Measurements from ENCODE around the gene ANKRD55. TPM values are rescaled to one million over a fixed set of nuclear protein-coding genes. Genes with fewer than 3 reads are reported as not detected.
"Not testable (repeated sequence)": the region's sequence is repeated elsewhere in the genome, so short reads cannot be mapped to it uniquely, and the experiment has no call there.

Gene ANKRD55
- total RNA-seq, 1 experiment from 2014 or later = not detected

DNA sequence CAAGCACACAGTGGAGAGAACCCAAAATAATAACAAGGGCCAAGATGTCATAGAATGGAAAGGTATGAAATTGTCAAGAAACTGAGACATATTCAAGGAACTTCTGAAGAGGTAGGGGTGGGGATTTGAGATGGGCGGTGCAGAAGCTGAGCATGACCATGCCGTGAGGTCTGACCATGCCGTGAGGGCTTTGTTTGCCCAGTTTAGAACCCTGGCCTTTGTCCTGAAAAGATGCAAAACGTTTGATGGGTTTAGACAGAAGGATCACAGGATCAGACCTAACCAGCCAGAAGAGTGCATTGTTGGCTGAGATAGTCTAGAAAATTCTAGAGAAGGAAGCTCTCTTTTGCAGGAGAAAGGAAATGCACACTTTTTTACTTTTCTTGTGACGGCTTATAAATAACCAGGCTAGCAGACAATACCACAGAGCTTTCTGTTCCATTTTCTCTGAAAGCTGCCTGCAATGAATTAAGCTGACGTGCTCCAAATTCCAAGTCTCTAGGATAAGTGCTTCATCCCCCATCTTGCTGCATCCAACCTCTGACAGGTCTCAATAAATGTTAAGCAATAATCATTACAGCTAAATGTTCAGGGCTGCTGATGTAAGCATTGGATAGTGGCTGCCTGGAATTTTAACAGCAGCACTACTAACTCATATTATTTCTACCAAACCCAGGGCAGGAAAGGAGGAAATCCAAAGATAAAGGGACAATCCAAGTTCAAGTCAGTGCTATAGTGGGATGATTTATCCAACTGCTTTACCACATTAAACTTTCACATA is 127.4 kb downstream of the ANKRD55 start:
- no peaks in the 10 kb centered on the region for H4K20me1 ChIP-seq (ENCODE audit: insufficient read depth, low read depth, low read length)

DNA sequence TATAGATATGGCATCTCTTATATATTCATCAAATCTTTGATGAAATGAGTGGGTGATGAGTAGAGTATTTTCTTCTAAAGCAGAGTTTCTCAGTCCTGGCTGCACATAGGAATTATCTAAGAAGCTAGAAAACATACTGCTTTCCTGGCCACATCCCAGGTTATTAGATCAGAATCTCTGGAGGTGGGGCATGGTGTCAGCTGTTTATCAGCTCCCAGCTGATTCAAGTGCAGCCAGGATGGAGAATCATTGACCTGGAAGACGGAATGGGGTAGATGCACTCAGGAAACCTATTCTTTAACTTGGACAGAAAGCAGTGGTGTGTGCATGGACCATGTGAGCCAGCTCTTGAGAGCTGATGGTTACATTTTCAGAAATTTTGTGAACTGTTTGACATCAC is 130.2 kb downstream of the ANKRD55 start:
- H3K9ac ChIP-seq (ENCODE audit: low read length) = no peak overlapping the region
- H3K9me3 ChIP-seq (ENCODE audit: low read length) = no peaks in the 10 kb centered on the region
- no peaks in the 10 kb centered on the region for H3K9me2 ChIP-seq (replicated peaks; ENCODE audit: insufficient read depth, low read length)
- H3K4me1 ChIP-seq (ENCODE audit: low read length) = no peaks in the 10 kb centered on the region
- no peak overlapping the region for H3K4me2 ChIP-seq (ENCODE audit: low read depth, low read length, poor library complexity, severe bottlenecking)
- H4K20me1 ChIP-seq (ENCODE audit: insufficient read depth, low read depth, low read length) = no peaks in the 10 kb centered on the region
- H3K27me3 ChIP-seq (ENCODE audit: low read length) = no peaks in the 10 kb centered on the region
- no peak for DNase-seq
- no peaks in the 10 kb centered on the region for H3K79me2 ChIP-seq (ENCODE audit: low read length)
- no peak overlapping the region for H3K27ac ChIP-seq (ENCODE audit: low read length)
- H3K36me3 ChIP-seq (ENCODE audit: insufficient read depth, low read length) = no peaks in the 10 kb centered on the region
- no peak overlapping the region for H3K4me3 ChIP-seq (ENCODE audit: low read length)
- H2AFZ ChIP-seq (ENCODE audit: low read length) = no peak overlapping the region

More for the DNA sequence above, 127.4 kb downstream of the ANKRD55 start:
- Histone ChIP-seq H3K4me1 (ENCODE audit: low read length) (no peaks in the 10 kb centered on the region), H3K79me2 (ENCODE audit: low read length) (no peaks in the 10 kb centered on the region), H3K4me3 (ENCODE audit: low read length) (no peak overlapping the region), H3K27ac (ENCODE audit: low read length) (no peak overlapping the region), H3K27me3 (ENCODE audit: low read length) (no peaks in the 10 kb centered on the region), H3K9me3 (ENCODE audit: low read length) (no peaks in the 10 kb centered on the region), H2AFZ (ENCODE audit: low read length) (no peak overlapping the region), H3K9ac (ENCODE audit: low read length) (no peak overlapping the region), H3K36me3 (ENCODE audit: insufficient read depth, low read length) (no peaks in the 10 kb centered on the region), H3K9me2 (replicated peaks; ENCODE audit: insufficient read depth, low read length) (no peaks in the 10 kb centered on the region), H3K4me2 (ENCODE audit: low read depth, low read length, poor library complexity, severe bottlenecking) (no peak overlapping the region)
- DNase-seq = no peak

GRCh38 chr5:56102207-56102606 is 130.9 kb downstream of the ANKRD55 start:
- DNase-seq; H3K4me2 ChIP-seq (ENCODE audit: low read depth, low read length, poor library complexity, severe bottlenecking); H3K27me3 ChIP-seq (ENCODE audit: low read length); H3K9me3 ChIP-seq (ENCODE audit: low read length); H3K4me1 ChIP-seq (ENCODE audit: low read length); H4K20me1 ChIP-seq (ENCODE audit: insufficient read depth, low read depth, low read length); H3K36me3 ChIP-seq (ENCODE audit: insufficient read depth, low read length); H3K9ac ChIP-seq (ENCODE audit: low read length); H2AFZ ChIP-seq (ENCODE audit: low read length); H3K4me3 ChIP-seq (ENCODE audit: low read length); H3K9me2 ChIP-seq (replicated peaks; ENCODE audit: insufficient read depth, low read length); H3K27ac ChIP-seq (ENCODE audit: low read length); H3K79me2 ChIP-seq (ENCODE audit: low read length): not testable (repeated sequence)

GRCh38 chr5:56101180-56101579 is 131.9 kb downstream of the ANKRD55 start:
- no peaks in the 10 kb centered on the region for H3K9me2 ChIP-seq (replicated peaks; ENCODE audit: insufficient read depth, low read length)
- H3K27ac ChIP-seq (ENCODE audit: low read length) = no peak overlapping the region
- no peaks in the 10 kb centered on the region for H3K27me3 ChIP-seq (ENCODE audit: low read length)
- no peaks in the 10 kb centered on the region for H3K36me3 ChIP-seq (ENCODE audit: insufficient read depth, low read length)
- DNase-seq = no peak
- H3K79me2 ChIP-seq (ENCODE audit: low read length) = no peaks in the 10 kb centered on the region
- no peaks in the 10 kb centered on the region for H4K20me1 ChIP-seq (ENCODE audit: insufficient read depth, low read depth, low read length)
- H3K4me2 ChIP-seq (ENCODE audit: low read depth, low read length, poor library complexity, severe bottlenecking) = no peak overlapping the region
- H3K4me3 ChIP-seq (ENCODE audit: low read length) = no peak overlapping the region
- H3K9ac ChIP-seq (ENCODE audit: low read length) = no peak overlapping the region
- H3K9me3 ChIP-seq (ENCODE audit: low read length) = no peaks in the 10 kb centered on the region
- no peak overlapping the region for H2AFZ ChIP-seq (ENCODE audit: low read length)
- H3K4me1 ChIP-seq (ENCODE audit: low read length) = no peaks in the 10 kb centered on the region

- Histone ChIP-seq H4K20me1 (ENCODE audit: insufficient read depth, low read depth, low read length) (no peaks in the 10 kb centered on the region), H3K79me2 (ENCODE audit: low read length) (no peaks in the 10 kb centered on the region), H3K36me3 (ENCODE audit: insufficient read depth, low read length) (no peaks in the 10 kb centered on the region), H3K9me3 (ENCODE audit: low read length) (no peaks in the 10 kb centered on the region), H2AFZ (ENCODE audit: low read length) (no peak overlapping the region), H3K4me1 (ENCODE audit: low read length) (no peaks in the 10 kb centered on the region), H3K27ac (ENCODE audit: low read length) (no peak overlapping the region), H3K27me3 (ENCODE audit: low read length) (no peaks in the 10 kb centered on the region), H3K9ac (ENCODE audit: low read length) (no peak overlapping the region), H3K4me2 (ENCODE audit: low read depth, low read length, poor library complexity, severe bottlenecking) (no peak overlapping the region), H3K4me3 (ENCODE audit: low read length) (no peak overlapping the region), H3K9me2 (replicated peaks; ENCODE audit: insufficient read depth, low read length) (no peaks in the 10 kb centered on the region)
- no peak for DNase-seq
Observed at GRCh38 chr5:56100439-56101176, 132.5 kb downstream of the ANKRD55 start.

GRCh38 chr5:56099346-56099745 is 133.8 kb downstream of the ANKRD55 start:
- Histone ChIP-seq H2AFZ (ENCODE audit: low read length) (no peak overlapping the region), H3K9me2 (replicated peaks; ENCODE audit: insufficient read depth, low read length) (no peaks in the 10 kb centered on the region), H3K27ac (ENCODE audit: low read length) (no peak overlapping the region), H3K9ac (ENCODE audit: low read length) (no peak overlapping the region), H4K20me1 (ENCODE audit: insufficient read depth, low read depth, low read length) (no peaks in the 10 kb centered on the region), H3K9me3 (ENCODE audit: low read length) (no peaks in the 10 kb centered on the region), H3K36me3 (ENCODE audit: insufficient read depth, low read length) (no peaks in the 10 kb centered on the region), H3K27me3 (ENCODE audit: low read length) (no peaks in the 10 kb centered on the region), H3K79me2 (ENCODE audit: low read length) (no peaks in the 10 kb centered on the region), H3K4me3 (ENCODE audit: low read length) (no peak overlapping the region), H3K4me2 (ENCODE audit: low read depth, low read length, poor library complexity, severe bottlenecking) (no peak overlapping the region), H3K4me1 (ENCODE audit: low read length) (no peaks in the 10 kb centered on the region)
- DNase-seq = no peak

DNA sequence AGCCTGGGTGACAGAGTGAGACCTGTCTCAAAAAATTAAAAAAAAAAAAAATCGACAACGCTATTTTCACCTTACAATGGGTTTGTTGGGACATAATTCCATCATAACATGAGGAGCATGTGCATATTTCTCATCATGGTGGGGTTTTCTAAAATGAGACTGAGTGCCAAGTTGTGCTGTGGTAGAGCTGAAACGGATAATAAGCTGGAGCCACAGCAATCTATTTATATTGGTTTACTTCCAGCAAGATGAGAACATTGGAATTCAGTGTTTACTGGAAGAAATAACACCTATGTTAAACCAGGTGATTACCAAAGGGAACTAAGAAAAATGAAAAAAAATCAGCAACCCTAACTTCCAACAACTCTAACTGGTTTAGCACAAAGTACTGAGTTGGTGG is 136.1 kb downstream of the ANKRD55 start:
- Histone ChIP-seq H2AFZ (ENCODE audit: low read length) (no peak overlapping the region), H3K27me3 (ENCODE audit: low read length) (no peaks in the 10 kb centered on the region), H3K9me2 (replicated peaks; ENCODE audit: insufficient read depth, low read length) (no peaks in the 10 kb centered on the region), H3K79me2 (ENCODE audit: low read length) (no peaks in the 10 kb centered on the region), H3K9ac (ENCODE audit: low read length) (no peak overlapping the region), H3K4me1 (ENCODE audit: low read length) (no peaks in the 10 kb centered on the region), H3K27ac (ENCODE audit: low read length) (no peak overlapping the region), H3K9me3 (ENCODE audit: low read length) (no peaks in the 10 kb centered on the region), H4K20me1 (ENCODE audit: insufficient read depth, low read depth, low read length) (no peaks in the 10 kb centered on the region), H3K4me3 (ENCODE audit: low read length) (no peak overlapping the region), H3K36me3 (ENCODE audit: insufficient read depth, low read length) (no peaks in the 10 kb centered on the region), H3K4me2 (ENCODE audit: low read depth, low read length, poor library complexity, severe bottlenecking) (no peak overlapping the region)
- DNase-seq = no peak

DNA sequence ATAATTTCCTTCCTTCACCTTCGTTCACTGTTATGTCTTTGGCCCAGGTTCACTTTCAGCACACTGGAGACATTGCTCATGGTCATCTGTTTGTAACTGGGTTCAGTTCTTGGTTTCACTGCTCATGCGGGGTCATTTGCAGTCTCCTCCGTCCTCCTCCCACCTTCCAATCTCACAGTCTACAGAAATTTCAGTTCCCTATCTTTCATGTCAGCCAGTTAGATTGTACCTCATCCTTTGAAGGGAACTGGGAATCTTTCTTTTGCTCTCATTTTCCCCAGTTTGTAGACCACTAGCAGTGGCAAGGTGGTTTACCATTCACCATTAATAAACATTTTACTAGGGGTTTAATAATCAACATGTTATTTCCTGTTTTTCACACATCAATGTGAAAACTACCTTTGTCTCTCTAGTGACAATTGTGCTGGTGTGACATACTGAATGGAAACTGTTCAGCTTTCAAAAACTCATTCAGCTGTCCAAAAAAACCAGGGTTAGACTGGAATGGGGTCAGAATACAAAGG is 137.5 kb downstream of the ANKRD55 start:
- no peaks in the 10 kb centered on the region for H3K79me2 ChIP-seq (ENCODE audit: low read length)
- H3K36me3 ChIP-seq (ENCODE audit: insufficient read depth, low read length) = no peaks in the 10 kb centered on the region
- no peak overlapping the region for H3K4me3 ChIP-seq (ENCODE audit: low read length)
- H3K27me3 ChIP-seq (ENCODE audit: low read length) = no peaks in the 10 kb centered on the region
- H3K9ac ChIP-seq (ENCODE audit: low read length) = no peak overlapping the region
- no peaks in the 10 kb centered on the region for H4K20me1 ChIP-seq (ENCODE audit: insufficient read depth, low read depth, low read length)
- no peak overlapping the region for H3K4me2 ChIP-seq (ENCODE audit: low read depth, low read length, poor library complexity, severe bottlenecking)
- no peaks in the 10 kb centered on the region for H3K9me2 ChIP-seq (replicated peaks; ENCODE audit: insufficient read depth, low read length)
- no peak overlapping the region for H3K27ac ChIP-seq (ENCODE audit: low read length)
- no peak overlapping the region for H2AFZ ChIP-seq (ENCODE audit: low read length)
- H3K4me1 ChIP-seq (ENCODE audit: low read length) = no peaks in the 10 kb centered on the region
- no peak for DNase-seq
- H3K9me3 ChIP-seq (ENCODE audit: low read length) = no peaks in the 10 kb centered on the region

Data from Karpas-422 (cell line).